NCI-H2227 (cell line): ENCODE results near the gene CGN.

Source experiments
- DNase-seq: peaks from one replicate; lab custom pipeline; 2025; ENCODE audit not compliant: unreplicated experiment; lab: John Stamatoyannopoulos, UW

CGN gene, protein sequence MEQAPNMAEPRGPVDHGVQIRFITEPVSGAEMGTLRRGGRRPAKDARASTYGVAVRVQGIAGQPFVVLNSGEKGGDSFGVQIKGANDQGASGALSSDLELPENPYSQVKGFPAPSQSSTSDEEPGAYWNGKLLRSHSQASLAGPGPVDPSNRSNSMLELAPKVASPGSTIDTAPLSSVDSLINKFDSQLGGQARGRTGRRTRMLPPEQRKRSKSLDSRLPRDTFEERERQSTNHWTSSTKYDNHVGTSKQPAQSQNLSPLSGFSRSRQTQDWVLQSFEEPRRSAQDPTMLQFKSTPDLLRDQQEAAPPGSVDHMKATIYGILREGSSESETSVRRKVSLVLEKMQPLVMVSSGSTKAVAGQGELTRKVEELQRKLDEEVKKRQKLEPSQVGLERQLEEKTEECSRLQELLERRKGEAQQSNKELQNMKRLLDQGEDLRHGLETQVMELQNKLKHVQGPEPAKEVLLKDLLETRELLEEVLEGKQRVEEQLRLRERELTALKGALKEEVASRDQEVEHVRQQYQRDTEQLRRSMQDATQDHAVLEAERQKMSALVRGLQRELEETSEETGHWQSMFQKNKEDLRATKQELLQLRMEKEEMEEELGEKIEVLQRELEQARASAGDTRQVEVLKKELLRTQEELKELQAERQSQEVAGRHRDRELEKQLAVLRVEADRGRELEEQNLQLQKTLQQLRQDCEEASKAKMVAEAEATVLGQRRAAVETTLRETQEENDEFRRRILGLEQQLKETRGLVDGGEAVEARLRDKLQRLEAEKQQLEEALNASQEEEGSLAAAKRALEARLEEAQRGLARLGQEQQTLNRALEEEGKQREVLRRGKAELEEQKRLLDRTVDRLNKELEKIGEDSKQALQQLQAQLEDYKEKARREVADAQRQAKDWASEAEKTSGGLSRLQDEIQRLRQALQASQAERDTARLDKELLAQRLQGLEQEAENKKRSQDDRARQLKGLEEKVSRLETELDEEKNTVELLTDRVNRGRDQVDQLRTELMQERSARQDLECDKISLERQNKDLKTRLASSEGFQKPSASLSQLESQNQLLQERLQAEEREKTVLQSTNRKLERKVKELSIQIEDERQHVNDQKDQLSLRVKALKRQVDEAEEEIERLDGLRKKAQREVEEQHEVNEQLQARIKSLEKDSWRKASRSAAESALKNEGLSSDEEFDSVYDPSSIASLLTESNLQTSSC

DNA sequence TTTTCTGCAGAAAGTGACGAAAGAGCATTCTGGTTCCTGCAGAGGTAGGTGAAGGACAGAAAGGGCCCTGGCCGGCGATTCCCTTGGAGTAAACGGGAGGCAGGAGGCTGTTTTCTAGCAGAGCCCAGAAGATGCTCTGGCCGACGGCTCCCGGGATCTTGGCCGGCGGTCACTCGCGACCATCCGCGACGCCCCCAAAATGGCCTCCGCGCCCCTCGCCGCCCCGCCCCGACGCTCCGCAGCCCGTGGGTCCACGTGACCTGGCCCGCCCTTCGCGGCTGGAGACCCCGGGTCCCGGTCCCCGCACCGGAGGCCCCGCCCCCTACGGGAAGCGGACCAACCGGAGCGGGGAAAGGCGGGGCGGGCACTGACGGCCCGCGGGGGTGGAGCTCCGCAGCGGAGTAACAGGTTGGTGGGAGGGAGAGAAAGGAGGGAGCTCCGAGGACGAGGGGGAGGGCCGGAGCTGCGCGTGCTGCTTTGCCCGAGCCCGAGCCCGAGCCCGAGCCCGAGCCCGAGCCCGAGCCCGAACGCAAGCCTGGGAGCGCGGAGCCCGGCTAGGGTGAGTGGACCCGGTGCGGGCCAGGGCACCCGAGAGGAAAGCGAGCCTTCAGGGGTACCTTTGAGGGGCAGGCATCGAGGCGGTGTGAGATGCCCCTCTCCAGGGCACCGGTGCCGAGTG, at the start of gene CGN:
Gene CGN, plus strand, starts transcription at position 431 of the 679 bp plus-strand sequence. CDS start 7,133 bp downstream, outside the sequence.
- peak; percentile 99 for DNase-seq

DNA sequence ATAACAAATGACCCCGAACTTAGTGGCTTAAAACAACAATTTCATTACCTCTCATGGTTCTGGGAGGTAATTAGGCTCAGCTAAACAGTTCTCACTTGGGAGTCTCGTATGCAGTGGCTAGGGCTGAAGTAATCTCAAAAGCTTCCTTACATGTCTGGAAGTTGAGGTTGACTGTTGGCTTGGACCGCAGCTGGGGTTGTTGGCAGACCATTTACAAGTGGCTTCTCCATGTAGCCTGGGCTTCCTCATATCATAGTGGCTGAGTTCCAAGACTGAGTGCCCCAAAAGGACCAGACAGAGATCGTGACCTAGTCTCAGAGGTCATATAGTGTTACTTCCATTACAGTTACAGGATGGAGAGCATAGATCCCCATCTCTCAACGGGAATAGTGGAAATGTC, 49.5 kb upstream of the CGN start:
- no peak for DNase-seq

DNA sequence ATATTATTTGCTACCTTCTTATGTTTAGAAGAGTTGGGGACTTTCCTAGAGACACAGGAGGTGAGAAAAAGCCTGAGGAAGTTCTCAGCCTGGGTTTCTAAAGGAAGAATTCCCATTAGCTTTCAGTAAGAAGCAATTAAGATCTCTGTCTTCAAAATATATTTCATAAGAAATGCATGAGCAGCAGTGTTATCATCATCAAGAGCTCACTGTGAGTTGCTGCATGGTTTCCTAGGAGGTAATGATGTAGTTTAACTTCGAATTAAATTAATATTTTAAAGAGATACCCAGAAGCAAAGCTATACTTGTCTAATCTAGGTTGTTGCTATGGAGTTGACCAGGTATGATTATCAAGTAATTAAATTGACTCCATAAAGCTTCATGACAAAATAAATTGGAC, 46.2 kb upstream of the CGN start:
- DNase-seq = no peak

DNA sequence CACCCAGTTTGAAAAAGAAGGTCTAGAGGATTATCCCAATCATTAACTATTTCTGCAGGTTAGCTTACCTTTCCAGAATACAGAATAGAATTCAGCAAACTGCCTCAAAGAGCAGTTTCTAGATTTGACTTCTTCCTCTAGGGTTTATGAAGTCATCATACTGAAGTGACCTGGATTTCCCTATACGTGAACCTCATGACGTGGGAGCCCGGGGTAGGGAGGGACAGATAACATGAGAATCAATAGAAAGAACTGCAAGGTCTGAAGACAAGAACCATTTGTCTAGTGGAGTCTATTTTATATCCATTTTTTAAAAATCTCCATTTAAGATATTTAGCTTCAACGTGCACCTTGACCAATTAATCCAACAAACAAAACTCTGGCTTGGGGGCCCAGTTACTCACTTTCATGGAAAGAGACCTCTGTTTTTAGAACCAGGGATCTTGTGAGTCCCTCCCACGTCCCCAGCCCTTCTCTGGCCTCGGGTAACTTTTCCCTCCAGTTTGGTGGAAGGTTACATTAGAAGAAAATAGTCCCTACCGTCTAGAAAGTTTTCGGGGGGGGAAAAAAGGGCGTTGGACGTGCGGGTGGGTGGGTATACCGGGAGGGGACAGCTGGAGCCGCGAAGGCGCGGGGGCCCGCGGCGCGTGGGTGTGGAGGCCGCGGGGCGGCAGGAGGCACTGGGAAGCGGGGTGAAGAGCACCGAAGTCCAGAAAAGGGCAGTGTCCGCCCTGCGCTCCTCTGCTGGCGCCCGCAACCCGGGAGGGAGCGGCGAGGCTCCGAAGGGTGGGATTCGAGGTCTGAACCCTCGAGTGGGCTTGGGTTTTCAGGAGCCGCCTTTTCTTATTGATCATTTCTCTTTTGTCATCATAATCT, 38.1 kb upstream of the CGN start:
- peak; percentile 85 for DNase-seq

DNA sequence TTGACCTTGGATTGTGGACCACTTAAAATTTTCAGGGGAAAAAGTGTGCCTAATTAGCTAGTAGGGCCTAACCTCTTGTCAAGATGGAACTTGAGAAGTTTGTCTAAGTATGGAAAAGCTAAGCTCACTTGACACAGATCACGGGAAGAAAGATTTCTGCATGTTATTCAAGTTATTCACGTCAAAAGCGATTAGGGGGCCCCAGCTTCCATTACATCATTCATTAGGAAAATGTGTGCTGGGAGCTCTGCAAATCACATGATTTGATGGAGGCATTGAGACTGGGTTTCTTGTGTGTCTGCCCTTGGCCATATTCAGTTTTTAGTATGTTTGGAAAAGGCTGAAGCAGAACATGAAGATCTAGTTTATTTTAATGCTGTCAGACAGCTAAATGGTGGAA, 36.4 kb upstream of the CGN start:
- no peak for DNase-seq

DNA sequence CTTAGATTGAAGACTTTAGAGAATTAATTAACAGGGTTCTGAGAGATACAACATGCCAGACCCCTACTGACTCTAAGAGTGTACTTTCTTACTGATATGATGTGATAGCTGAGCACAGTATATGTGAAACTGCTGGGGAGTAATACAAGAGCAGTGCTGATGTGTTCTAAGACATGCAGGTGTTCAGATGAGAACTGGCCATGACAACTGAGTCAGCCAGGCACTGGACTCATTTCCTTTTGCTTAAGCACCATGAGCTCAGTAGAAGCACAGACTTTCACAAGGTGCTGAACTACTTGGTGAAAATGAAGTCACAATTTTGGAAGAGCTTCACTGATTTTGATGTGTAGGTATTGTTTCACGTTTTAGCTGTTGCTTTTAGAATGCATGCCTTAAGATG, 36.0 kb upstream of the CGN start:
- DNase-seq = no peak

DNA sequence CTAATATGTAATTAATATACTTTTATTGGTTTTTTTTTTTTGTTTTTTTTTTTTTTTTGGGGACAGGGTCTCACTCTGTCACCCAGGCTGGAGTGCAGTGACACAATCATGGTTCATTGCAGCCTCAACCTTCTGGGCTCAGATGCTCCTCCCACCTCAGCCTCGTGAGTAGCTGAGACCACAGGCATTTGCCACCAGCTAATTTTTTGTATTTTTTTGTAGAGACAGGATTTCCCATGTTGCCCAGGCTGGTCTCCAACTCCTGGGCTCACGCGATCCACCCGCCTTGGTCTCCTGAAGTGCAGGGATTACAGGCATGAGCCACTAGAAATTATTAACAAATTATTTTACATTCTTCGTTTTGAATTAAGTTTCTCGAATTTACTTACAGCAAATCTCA, 35.1 kb upstream of the CGN start:
- no peak for DNase-seq

DNA sequence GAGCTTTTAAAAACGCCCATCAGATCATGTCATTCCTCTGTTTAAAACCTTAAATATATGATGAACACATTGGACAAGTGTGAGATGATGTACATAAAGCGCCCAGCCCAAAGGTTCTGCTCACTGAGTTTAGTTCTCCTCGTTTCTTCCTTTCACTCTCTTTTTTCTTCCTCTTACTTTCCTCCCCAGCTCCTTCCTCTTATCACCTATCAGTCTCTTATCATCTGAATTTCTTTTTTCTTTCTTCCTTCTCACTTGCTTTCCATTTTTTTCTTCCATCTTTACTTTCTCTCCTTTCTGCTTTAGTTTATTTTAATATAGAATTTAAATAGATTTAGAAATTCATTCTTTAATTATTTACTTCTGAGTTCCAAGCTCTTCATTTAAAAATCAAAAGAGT, 34.1 kb upstream of the CGN start:
- DNase-seq = no peak

DNA sequence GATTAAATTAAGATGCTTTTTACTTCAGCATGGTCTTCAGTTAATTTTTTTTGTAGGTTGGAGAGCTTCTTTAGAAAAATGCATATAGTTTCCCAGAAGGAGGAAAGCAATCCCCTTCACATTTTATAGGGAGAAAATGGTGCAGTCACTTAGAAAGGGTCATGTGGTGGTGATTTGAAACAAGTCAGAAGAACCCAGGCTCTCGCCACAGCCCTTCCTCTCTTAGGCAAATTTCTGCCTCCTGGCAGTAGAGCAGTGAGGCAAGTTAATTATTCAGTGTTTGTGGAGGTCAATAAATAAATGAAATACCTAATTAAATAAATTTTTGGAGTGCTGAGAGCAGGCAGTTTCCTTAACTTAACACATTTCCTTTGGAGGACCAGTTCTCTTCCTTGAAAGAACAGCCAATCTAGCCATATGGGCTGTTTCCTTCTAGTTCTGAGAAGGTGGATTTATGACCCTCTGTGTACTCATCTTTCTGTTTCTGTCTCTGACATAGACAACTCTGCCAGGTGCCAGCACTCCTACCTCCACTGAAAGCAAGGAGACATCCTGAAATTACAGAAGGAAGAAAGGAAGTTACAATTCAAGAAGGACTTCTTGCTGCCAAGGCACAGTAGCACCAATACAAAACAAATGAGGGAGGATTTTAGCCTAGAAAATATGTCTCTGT, 32.9 kb upstream of the CGN start:
- DNase-seq = no peak

DNA sequence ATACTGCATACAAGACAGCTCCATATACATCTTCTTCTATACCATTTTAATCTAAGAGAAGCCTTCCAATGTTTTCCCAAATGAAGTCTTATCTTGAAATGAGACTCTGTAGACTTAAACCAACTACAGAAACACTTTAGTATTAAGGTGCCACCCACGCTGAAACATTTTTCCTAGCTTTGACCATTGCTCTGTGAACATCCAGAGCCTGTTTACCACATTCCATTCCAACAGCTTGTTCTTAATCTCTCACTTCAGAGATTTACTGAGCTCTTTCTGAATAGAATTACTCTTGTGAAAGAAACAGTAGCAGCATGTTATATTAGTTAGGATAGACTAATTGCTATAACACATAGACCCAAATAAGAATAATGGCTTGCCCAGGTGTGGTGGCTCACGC, 32.3 kb upstream of the CGN start:
- no peak for DNase-seq

DNA sequence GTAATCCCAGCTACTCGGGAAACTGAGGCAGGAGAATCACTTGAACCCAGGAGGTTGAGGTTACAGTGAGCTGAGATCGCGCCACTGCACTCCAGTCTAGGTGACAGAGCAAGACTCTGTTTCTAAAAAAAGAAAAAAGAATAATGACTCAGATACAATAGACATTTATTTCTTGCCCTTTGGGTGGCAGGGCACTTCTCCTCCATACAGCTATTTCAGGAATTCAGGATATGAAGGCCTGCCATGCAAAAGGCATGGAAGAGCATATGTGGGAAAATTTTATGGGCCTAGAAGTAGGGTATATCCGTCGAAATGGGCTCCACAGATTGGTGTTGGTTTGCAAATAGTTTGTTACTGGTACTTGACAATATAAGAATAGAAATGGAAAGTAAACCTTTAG, 31.7 kb upstream of the CGN start:
- no peak for DNase-seq

DNA sequence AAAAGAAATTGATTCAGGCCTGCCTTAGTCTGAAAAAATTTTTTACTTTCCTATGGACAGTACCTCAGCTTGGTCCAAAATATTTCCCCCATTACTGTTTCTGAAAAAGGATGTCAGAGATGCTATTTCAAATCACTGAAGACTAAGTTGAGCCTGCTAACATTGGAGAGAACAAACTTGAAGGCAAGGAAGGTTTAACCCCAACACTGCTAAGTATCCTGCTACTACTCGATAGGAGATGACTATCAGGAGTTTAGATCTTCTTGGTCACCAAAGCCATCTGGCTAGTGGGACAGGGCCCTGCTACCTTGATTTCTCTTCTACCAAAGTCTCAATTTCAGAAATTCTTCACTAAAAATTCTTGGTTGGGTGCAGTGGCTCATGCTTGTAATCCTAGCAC, 29.2 kb upstream of the CGN start:
- no peak for DNase-seq

DNA sequence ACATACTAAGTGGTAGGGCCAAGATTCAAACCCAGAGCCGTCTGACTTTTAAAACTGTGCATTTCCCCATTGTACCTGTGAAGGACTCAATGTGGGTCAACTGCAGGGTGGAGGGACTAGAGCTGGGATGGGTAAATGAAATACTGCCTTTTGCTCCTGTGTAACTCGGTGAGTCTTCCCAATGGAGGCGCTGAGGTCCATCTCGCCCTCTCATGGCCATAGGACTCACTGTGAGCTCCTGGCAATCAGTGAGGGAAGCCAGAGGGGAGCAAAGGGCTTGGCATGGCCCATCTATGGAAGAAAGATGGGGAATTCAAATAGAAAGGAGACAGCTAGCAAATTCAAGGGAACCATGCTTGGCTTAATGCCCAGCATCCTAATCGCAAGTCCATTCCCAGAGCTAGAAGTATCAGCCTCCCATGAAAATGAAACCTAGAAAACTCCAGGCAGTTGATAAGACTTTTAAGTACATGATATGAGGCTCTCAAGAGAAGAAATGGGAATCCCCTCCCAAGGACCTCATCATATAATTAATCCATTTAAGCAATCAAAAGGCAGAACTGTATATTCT, 25.4 kb upstream of the CGN start:
- DNase-seq = no peak

DNA sequence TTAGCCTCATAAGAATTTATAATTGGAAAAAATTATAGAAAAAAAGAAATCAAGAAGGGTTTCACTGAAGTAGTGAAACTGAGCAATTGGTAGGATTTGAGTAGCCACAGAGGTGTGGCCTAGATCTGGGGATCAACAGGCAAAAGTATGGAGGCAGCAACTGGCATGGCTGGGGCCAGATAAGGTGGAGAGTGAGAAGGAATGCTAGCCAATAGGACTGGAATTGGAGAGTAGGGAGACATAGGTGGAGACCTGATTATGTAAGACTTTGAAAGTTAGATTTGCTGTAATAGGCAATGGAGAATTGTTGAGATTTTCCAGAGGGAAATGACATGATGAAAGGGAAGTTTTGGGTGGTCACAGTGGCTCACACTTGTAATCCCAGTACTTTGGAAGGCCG, 24.6 kb upstream of the CGN start:
- DNase-seq = no peak

DNA sequence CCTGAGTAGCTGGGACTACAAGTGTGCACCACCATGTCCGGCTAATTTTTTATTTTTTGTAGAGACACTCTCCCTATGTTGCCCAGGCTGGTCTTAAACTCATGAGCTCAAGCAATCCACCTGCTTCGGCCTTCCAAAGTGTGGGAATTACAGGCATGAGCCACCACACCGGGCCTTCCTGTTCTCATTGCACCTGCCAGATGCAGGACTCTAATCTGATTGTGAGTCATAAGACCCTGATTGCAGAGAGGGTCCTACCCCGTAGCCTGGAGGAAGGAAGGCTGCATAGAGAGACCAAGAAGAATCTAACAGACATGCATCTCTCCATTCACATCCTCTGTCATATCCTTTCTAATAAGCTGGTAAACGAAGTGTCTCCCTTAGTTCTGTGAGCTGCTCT, 19.5 kb upstream of the CGN start:
- DNase-seq = no peak

DNA sequence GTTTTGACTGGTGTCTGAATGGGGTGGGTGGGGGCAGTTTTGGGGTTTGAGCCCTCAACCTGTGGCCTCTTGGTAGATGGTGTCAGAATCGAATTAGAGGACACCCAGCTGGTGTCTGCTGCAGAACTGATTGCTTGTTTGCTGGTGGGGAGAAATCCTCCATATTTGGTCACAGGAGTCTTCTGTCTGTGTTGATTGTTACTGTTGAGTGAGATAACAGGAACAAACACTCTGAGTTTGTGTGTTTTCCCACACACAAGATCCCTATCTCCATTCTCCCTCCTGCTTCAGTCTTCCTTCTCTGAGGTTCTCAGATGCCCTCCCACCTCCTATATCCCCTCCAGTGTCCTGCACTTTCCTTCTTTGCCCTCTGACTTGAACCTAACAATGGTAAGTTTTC, 19.1 kb upstream of the CGN start:
- DNase-seq = no peak

DNA sequence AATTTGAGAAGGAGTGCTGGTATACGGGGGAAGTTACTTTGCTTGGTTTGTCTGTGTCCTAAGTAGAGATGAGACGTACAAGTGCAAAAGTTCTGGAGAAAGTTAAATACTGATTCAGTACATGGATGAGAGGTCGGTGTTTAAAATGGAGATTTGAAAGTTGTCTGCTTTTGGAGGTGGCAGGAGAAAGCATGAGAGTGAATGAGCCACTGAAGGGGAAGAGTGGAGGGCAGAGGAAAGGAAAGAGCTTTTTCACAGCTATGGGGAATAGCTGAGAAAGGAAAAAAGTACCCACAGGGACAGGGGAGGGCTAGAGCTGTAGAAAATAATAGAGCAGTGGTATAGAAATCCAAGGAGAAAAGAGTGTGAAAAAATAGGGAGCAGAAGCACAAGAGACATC, 18.1 kb upstream of the CGN start:
- no peak for DNase-seq

DNA sequence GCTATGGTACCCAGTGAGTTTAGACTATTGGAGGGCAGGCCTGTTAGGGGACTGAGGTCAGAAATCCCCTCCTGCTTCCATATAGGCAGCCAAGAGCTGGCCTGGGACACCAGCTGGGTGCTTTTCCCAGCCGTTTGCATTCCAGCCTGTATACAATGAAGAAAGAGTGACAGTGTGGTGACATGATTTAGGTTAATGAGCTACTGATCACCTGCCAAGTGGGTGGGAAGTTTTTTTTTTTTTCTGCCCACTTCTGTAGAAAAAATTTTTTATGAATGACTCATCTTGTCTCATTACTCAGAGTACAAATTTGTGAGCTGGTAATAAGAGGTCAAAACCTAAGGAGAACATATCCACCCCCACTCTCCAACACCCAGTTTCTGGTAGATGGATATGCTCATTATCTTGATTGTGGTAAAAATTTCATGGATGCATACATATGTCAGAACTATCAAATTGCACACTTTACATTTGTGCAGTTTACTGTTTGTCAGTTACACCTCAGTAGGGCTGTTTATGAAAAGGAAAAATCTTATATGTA, 16.4 kb upstream of the CGN start:
- DNase-seq = peak; percentile 21

DNA sequence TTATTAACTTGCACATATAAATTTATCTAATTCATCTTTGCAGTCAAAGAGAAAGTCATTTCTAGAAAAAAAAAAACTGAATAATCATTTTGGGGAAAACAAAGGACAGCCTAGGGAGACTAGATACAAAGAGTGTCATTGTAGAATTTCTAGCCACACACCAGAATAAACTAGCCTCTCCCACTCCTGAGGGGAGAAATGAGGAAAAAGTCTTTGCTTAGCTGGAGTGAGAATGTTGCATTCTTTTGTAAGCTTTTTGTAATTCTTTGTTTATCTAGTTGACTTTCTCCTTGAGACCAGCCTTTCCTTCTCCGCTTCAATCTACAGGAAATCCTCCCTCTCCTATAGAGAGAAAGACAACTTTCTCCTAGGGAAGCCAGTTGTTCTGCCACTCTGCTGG, 15.9 kb upstream of the CGN start:
- DNase-seq = no peak
